Posterior vena cava (tissue), 2 donors: Measurements from ENCODE around the gene FKRP. TPM values are rescaled to one million over a fixed set of nuclear protein-coding genes. Genes with fewer than 3 reads are reported as not detected.
"Not testable (repeated sequence)": the region's sequence is repeated elsewhere in the genome, so short reads cannot be mapped to it uniquely, and the experiment has no call there.

Source experiments
- DNase-seq: peaks from one replicate; pipeline ENCODE4 v3.0.0-alpha.2; 2020; ENCODE audit warnings: low spot score
- intact Hi-C, 2 donors: fragments of 100-400 bp; cut with DNase I; formaldehyde crosslinking; loops; one replicate each; pipeline versions ENCODE4 v1.14.1 to v1.14.2; 2022 to 2023
- long read RNA-seq, 2 donors: library from polyadenylated mRNA; unstranded; transcript quantifications; one replicate each; pipeline ENCODE4 v2.0.0, GENCODE V29; 2020 to 2021
- total RNA-seq, 2 donors: library from RNA; stranded (reverse); fragmentation: NEBNext Ultra II Directional; extraction: Animal tissue kit (Norgen Biotek cat#: 25700); gene quantifications; one replicate each; pipeline ENCODE4 v1.2.1, GENCODE V29; 2021
- donor health status: DM: yes; HTN: yes; CAD: no.
- donor health status: DM: yes; HTN: yes; CAD: no.

The FKRP gene
- total RNA-seq: 10 to 100 TPM; 15.2 to 18.6 TPM
- long read RNA-seq, donor 1, partial matches to known transcripts: 0 of 7 reads
- long read RNA-seq, donor 1, other reads (novel, unspliced or antisense): 7 of 7 reads
- long read RNA-seq, donor 2, partial matches to known transcripts: 9 of 10 reads
- long read RNA-seq, donor 2, other reads (novel, unspliced or antisense): 1 of 10 reads

- no peak for DNase-seq
- intact Hi-C loops: loop anchor here in 1 of 2 donors (5.0 kb wide), 1 partner anchor 703 kb away; the partner anchor contains the start of gene IGFL4
Measured at GRCh38 chr19:46745521-46746280, at the start of gene FKRP. Gene FKRP (plus strand): TSS chr19:46746057. CDS start chr19:46755451, 9,394 bp downstream.

GRCh38 chr19:46696866-46697203 is 49.0 kb upstream of the FKRP start:
- intact Hi-C loops: loop anchor here in 1 of 2 donors (5.0 kb wide), 1 partner anchor 135 kb away; no protein-coding TSS in a partner anchor
- DNase-seq: no peak

- DNase-seq: peak; percentile 96
- intact Hi-C loops: loop anchor here in 1 of 2 donors (5.0 kb wide), 1 partner anchor 135 kb away; no protein-coding TSS in a partner anchor
Measured at GRCh38 chr19:46697204-46697960, 48.5 kb upstream of the FKRP start.

- no peak for DNase-seq
- intact Hi-C loops: loop anchor here in 1 of 2 donors (5.0 kb wide), 1 partner anchor 134 kb away; no protein-coding TSS in a partner anchor
Measured at GRCh38 chr19:46698395-46699321, 47.2 kb upstream of the FKRP start.

GRCh38 chr19:46700704-46701103 is 45.2 kb upstream of the FKRP start:
- intact Hi-C loops: no loop called here
- no peak for DNase-seq

- intact Hi-C loops: no loop called here
- DNase-seq: peak; percentile 94
Measured at GRCh38 chr19:46704379-46705076, 41.3 kb upstream of the FKRP start.

GRCh38 chr19:46710687-46711086 is 35.2 kb upstream of the FKRP start:
- intact Hi-C loops: no loop called here
- no peak for DNase-seq

GRCh38 chr19:46712768-46713338 is 33.0 kb upstream of the FKRP start:
- DNase-seq, intact Hi-C loops: not testable (repeated sequence)

- DNase-seq: peak; percentile 96
- intact Hi-C loops: no loop called here
Measured at GRCh38 chr19:46713781-46714443, 31.9 kb upstream of the FKRP start.

GRCh38 chr19:46714444-46715106 is 31.3 kb upstream of the FKRP start:
- no peak for DNase-seq
- intact Hi-C loops: no loop called here

- intact Hi-C loops: no loop called here
- DNase-seq: no peak
Measured at GRCh38 chr19:46715620-46715974, 30.3 kb upstream of the FKRP start.

GRCh38 chr19:46715975-46716671 is 29.7 kb upstream of the FKRP start:
- intact Hi-C loops: no loop called here
- no peak for DNase-seq

- intact Hi-C loops: no loop called here
- DNase-seq: no peak
Measured at GRCh38 chr19:46716672-46717033, 29.2 kb upstream of the FKRP start.

- intact Hi-C loops: no loop called here
Measured at GRCh38 chr19:46717034-46717715, 28.7 kb upstream of the FKRP start, which contains the start of gene PRKD2. Gene PRKD2 (minus strand): TSS chr19:46717114. CDS start chr19:46716370, 744 bp downstream.

GRCh38 chr19:46717716-46718143 is 28.1 kb upstream of the FKRP start:
- DNase-seq: no peak
- intact Hi-C loops: no loop called here

More at GRCh38 chr19:46717034-46717715, 28.7 kb upstream of the FKRP start, which contains the start of gene PRKD2:
- DNase-seq: peak; percentile 97
